HG03457 (cell line): ENCODE results near the gene RND3.

Source experiments
- ATAC-seq: cut with Tn5 transposase; IDR thresholded peaks from one replicate; pipeline ENCODE4 v1.9.1; 2021; ENCODE audit warnings: moderate number of reproducible peaks; ENCODE audit not compliant: unreplicated experiment

RND3 gene

GRCh38 chr2:150476809-150477302 lies 10.6 kb downstream of the RND3 start:
- ATAC-seq = no peak

- ATAC-seq = no peak
Observed at GRCh38 chr2:150476286-150476685, 11.2 kb downstream of the RND3 start.

- ATAC-seq = no peak
Observed at GRCh38 chr2:150475479-150476250, 11.8 kb downstream of the RND3 start.

- no peak for ATAC-seq
Observed at GRCh38 chr2:150474326-150475074, 13.0 kb downstream of the RND3 start.

GRCh38 chr2:150473767-150474166 lies 13.7 kb downstream of the RND3 start:
- no peak for ATAC-seq

- ATAC-seq = no peak
Observed at GRCh38 chr2:150472511-150472899, 15.0 kb downstream of the RND3 start.

GRCh38 chr2:150471813-150472510 lies 15.5 kb downstream of the RND3 start:
- no peak for ATAC-seq

- ATAC-seq = no peak
Observed at GRCh38 chr2:150470435-150470834, 17.0 kb downstream of the RND3 start.

- ATAC-seq = no peak
Observed at GRCh38 chr2:150469706-150470274, 17.7 kb downstream of the RND3 start.

GRCh38 chr2:150468350-150468960 lies 19.0 kb downstream of the RND3 start:
- no peak for ATAC-seq

- ATAC-seq = no peak
Observed at GRCh38 chr2:150467621-150467963, 19.9 kb downstream of the RND3 start.

- ATAC-seq = no peak
Observed at GRCh38 chr2:150466741-150467620, 20.5 kb downstream of the RND3 start.

GRCh38 chr2:150465703-150466569 lies 21.5 kb downstream of the RND3 start:
- ATAC-seq = no peak

GRCh38 chr2:150464986-150465385 lies 22.5 kb downstream of the RND3 start:
- ATAC-seq = no peak

- no peak for ATAC-seq
Observed at GRCh38 chr2:150464270-150464669, 23.2 kb downstream of the RND3 start.

- ATAC-seq = no peak
Observed at GRCh38 chr2:150462770-150463169, 24.7 kb downstream of the RND3 start.

GRCh38 chr2:150459281-150459680 lies 28.2 kb downstream of the RND3 start:
- no peak for ATAC-seq

GRCh38 chr2:150450765-150451164 lies 36.7 kb downstream of the RND3 start:
- no peak for ATAC-seq

- no peak for ATAC-seq
Observed at GRCh38 chr2:150449856-150450255, 37.6 kb downstream of the RND3 start.
